Measurements from ENCODE around the gene KIAA0753. TPM values are rescaled to one million over a fixed set of nuclear protein-coding genes. Genes with fewer than 3 reads are reported as not detected.

Gene KIAA0753
- total and polyA plus RNA-seq, 2 of the 13 experiments (the other 11 are each of a cell fraction or from before 2014, with no cell fraction given) = 5.2 to 9.1 TPM

DNA sequence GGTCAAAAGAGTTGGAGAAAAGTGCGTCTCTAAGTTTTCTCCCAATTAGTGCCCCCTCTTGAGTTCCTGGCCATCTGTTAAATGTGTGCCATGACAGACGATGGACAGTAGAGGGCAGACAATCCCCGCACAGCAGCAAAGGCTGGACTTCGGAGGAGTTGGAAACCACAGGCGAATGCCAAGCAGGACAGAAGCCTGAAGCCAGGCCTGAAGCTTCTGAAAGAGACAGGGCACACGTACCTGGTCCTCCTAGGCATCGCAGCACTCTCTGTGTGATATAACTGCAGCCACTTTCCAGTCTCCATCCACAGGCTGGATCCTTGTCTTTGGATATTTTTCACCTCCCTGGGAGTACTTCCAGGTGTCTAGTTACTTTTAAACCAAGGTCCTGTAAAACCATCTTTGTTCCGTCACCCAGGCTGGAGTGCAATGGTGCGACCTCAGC is 25.6 kb upstream of the KIAA0753 start (continued):
- TF ChIP-seq TOE1 (CRISPR knock-in tag; IDR thresholded peaks at IDR 0.05) (no peak), NFE2 (CRISPR knock-in tag; IDR thresholded peaks at IDR 0.05) (no peak), ERF (CRISPR knock-in tag; IDR thresholded peaks at IDR 0.05) (0 out of 2 replicates have a peak, but pooled peaks have one; percentile 29), CEBPG (CRISPR knock-in tag; IDR thresholded peaks at IDR 0.05) (0 out of 2 replicates have a peak, but pooled peaks have one; percentile 8), ELF3 (CRISPR knock-in tag; IDR thresholded peaks at IDR 0.05) (peak; percentile 44; the same call in 1 of the 2 replicates), ZNF598 (CRISPR knock-in tag; IDR thresholded peaks at IDR 0.05; ENCODE audit: borderline replicate concordance) (0 out of 2 replicates have a peak, but pooled peaks have one; percentile 52), PITX1 (CRISPR knock-in tag; IDR thresholded peaks at IDR 0.05) (peak; percentile 61), FOSL1 (CRISPR knock-in tag; IDR thresholded peaks at IDR 0.05; ENCODE audit: borderline replicate concordance) (no peak), TCF12 (IDR thresholded peaks at IDR 0.05) (no peak), TCF12 (CRISPR knock-in tag; IDR thresholded peaks at IDR 0.05) (0 out of 2 replicates have a peak, but pooled peaks have one; percentile 50), KLF15 (CRISPR knock-in tag; IDR thresholded peaks at IDR 0.05; ENCODE audit: borderline replicate concordance) (no peak)
- TF ChIP-seq, protein P1, sequence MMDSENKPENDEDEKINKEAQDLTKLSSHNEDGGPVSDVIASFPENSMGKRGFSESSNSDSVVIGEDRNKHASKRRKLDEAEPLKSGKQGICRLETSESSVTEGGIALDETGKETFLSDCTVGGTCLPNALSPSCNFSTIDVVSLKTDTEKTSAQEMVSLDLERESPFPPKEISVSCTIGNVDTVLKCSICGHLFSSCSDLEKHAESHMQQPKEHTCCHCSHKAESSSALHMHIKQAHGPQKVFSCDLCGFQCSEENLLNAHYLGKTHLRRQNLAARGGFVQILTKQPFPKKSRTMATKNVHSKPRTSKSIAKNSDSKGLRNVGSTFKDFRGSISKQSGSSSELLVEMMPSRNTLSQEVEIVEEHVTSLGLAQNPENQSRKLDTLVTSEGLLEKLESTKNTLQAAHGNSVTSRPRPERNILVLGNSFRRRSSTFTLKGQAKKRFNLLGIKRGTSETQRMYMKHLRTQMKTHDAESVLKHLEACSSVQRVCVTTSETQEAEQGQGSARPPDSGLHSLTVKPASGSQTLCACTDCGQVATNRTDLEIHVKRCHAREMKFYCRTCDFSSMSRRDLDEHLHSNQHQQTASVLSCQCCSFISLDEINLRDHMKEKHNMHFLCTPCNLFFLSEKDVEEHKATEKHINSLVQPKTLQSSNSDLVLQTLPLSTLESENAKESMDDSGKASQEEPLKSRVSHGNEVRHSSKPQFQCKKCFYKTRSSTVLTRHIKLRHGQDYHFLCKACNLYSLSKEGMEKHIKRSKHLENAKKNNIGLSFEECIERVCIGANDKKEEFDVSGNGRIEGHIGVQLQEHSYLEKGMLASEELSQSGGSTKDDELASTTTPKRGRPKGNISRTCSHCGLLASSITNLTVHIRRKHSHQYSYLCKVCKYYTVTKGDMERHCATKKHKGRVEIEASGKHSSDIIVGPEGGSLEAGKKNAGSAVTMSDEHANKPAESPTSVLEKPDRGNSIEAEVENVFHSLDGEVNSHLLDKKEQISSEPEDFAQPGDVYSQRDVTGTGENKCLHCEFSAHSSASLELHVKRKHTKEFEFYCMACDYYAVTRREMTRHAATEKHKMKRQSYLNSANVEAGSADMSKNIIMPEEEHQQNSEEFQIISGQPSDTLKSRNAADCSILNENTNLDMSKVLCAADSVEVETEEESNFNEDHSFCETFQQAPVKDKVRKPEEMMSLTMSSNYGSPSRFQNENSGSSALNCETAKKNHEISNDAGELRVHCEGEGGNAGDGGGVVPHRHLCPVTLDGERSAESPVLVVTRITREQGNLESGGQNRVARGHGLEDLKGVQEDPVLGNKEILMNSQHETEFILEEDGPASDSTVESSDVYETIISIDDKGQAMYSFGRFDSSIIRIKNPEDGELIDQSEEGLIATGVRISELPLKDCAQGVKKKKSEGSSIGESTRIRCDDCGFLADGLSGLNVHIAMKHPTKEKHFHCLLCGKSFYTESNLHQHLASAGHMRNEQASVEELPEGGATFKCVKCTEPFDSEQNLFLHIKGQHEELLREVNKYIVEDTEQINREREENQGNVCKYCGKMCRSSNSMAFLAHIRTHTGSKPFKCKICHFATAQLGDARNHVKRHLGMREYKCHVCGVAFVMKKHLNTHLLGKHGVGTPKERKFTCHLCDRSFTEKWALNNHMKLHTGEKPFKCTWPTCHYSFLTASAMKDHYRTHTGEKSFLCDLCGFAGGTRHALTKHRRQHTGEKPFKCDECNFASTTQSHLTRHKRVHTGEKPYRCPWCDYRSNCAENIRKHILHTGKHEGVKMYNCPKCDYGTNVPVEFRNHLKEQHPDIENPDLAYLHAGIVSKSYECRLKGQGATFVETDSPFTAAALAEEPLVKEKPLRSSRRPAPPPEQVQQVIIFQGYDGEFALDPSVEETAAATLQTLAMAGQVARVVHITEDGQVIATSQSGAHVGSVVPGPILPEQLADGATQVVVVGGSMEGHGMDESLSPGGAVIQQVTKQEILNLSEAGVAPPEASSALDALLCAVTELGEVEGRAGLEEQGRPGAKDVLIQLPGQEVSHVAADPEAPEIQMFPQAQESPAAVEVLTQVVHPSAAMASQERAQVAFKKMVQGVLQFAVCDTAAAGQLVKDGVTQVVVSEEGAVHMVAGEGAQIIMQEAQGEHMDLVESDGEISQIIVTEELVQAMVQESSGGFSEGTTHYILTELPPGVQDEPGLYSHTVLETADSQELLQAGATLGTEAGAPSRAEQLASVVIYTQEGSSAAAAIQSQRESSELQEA (CRISPR knock-in tag; IDR thresholded peaks at IDR 0.05; ENCODE audit: not compliant biosample characterization) = no peak
- TF ChIP-seq, protein P2, sequence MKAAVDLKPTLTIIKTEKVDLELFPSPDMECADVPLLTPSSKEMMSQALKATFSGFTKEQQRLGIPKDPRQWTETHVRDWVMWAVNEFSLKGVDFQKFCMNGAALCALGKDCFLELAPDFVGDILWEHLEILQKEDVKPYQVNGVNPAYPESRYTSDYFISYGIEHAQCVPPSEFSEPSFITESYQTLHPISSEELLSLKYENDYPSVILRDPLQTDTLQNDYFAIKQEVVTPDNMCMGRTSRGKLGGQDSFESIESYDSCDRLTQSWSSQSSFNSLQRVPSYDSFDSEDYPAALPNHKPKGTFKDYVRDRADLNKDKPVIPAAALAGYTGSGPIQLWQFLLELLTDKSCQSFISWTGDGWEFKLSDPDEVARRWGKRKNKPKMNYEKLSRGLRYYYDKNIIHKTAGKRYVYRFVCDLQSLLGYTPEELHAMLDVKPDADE (CRISPR knock-in tag; IDR thresholded peaks at IDR 0.05) = no peak
- TF ChIP-seq, protein P3, sequence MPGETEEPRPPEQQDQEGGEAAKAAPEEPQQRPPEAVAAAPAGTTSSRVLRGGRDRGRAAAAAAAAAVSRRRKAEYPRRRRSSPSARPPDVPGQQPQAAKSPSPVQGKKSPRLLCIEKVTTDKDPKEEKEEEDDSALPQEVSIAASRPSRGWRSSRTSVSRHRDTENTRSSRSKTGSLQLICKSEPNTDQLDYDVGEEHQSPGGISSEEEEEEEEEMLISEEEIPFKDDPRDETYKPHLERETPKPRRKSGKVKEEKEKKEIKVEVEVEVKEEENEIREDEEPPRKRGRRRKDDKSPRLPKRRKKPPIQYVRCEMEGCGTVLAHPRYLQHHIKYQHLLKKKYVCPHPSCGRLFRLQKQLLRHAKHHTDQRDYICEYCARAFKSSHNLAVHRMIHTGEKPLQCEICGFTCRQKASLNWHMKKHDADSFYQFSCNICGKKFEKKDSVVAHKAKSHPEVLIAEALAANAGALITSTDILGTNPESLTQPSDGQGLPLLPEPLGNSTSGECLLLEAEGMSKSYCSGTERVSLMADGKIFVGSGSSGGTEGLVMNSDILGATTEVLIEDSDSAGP (CRISPR knock-in tag; IDR thresholded peaks at IDR 0.05; ENCODE audit: borderline replicate concordance) = peak; percentile 76
- TF ChIP-seq, protein P4, sequence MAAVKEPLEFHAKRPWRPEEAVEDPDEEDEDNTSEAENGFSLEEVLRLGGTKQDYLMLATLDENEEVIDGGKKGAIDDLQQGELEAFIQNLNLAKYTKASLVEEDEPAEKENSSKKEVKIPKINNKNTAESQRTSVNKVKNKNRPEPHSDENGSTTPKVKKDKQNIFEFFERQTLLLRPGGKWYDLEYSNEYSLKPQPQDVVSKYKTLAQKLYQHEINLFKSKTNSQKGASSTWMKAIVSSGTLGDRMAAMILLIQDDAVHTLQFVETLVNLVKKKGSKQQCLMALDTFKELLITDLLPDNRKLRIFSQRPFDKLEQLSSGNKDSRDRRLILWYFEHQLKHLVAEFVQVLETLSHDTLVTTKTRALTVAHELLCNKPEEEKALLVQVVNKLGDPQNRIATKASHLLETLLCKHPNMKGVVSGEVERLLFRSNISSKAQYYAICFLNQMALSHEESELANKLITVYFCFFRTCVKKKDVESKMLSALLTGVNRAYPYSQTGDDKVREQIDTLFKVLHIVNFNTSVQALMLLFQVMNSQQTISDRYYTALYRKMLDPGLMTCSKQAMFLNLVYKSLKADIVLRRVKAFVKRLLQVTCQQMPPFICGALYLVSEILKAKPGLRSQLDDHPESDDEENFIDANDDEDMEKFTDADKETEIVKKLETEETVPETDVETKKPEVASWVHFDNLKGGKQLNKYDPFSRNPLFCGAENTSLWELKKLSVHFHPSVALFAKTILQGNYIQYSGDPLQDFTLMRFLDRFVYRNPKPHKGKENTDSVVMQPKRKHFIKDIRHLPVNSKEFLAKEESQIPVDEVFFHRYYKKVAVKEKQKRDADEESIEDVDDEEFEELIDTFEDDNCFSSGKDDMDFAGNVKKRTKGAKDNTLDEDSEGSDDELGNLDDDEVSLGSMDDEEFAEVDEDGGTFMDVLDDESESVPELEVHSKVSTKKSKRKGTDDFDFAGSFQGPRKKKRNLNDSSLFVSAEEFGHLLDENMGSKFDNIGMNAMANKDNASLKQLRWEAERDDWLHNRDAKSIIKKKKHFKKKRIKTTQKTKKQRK (IDR thresholded peaks at IDR 0.05; ENCODE audit: low read length) = no peak
